ENCODE results near the gene RPS6KA2.

DNA sequence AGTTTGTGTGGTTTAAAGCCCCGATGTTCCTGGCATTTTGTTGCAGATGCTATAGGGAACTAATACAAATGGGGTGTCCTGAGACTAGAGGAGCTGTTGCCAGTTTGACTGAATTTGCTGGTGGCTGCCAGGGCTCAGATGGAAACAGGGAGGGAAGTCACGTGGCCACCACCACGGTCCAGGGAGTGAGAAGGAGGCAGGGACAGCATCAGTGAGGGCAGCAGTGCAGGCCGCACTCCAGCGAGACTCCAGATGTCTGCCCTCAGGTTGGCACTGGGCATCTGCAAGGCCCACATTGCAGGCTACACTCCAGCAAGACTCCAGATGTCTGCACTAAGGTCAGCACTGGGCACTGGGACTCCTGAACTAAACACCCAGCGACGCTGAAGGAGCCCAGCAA lies 126.8 kb downstream of the RPS6KA2 start:
- TF ChIP-seq GABPA (IDR thresholded peaks at IDR 0.05; ENCODE audit: low read depth) (no peak), CTCF (IDR thresholded peaks at IDR 0.05; ENCODE audit: insufficient read depth, low read length) (no peak), POLR2AphosphoS5 (IDR thresholded peaks at IDR 0.05; ENCODE audit: low read depth) (no peak), REST (IDR thresholded peaks at IDR 0.05; ENCODE audit: insufficient replicate concordance, low read depth) (no peak)

Data from HL-60 (cell line).